ENCODE results near the gene JARID2. TPM values are rescaled to one million over a fixed set of nuclear protein-coding genes. Genes with fewer than 3 reads are reported as not detected.

JARID2 gene
- total and polyA plus RNA-seq, 11 donors = 3.5 to 12.2 (median 7.5) TPM

GRCh38 chr6:15352845-15353244 is 107.0 kb downstream of the JARID2 start:
- H3K4me3 ChIP-seq = no peak overlapping the region
- H3K4me1 ChIP-seq = peaks cover 0 to 83% (median 28%) of the 10 kb centered on the region in 12 donors
- no peaks in the 10 kb centered on the region for H3K36me3 ChIP-seq
- DNase-seq (no peak), ATAC-seq (no peak)
- intact Hi-C loops (cut with DNase I) = loop anchor here in 1 of 10 donors (10.0 kb wide), 1 partner anchor 88 kb away; no protein-coding TSS in a partner anchor
- no peak overlapping the region for H3K27ac ChIP-seq
- 62 to 75% (median 68%) methylated on average over 2 of the region's 2 CpGs for WGBS, 4 donors
- no peaks in the 10 kb centered on the region for H3K9me3 ChIP-seq
- no peak for TF ChIP-seq POLR2A (IDR thresholded peaks at IDR 0.05)
- TF ChIP-seq CTCF (IDR thresholded peaks at IDR 0.05) = no peak
- H3K27me3 ChIP-seq = no peaks in the 10 kb centered on the region

- 75 to 86% (median 78%) methylated on average over 10 of the region's 10 CpGs for WGBS, 4 donors
- no peak for TF ChIP-seq CTCF (IDR thresholded peaks at IDR 0.05)
- TF ChIP-seq POLR2A (IDR thresholded peaks at IDR 0.05) = no peak
- ATAC-seq (no peak), DNase-seq (no peak)
- Histone ChIP-seq H3K27me3 (no peaks in the 10 kb centered on the region), H3K4me3 (no peak overlapping the region), H3K9me3 (no peaks in the 10 kb centered on the region), H3K4me1 (peaks cover 0 to 76% (median 35%) of the 10 kb centered on the region in 12 donors), H3K27ac (no peak overlapping the region), H3K36me3 (no peaks in the 10 kb centered on the region)
- intact Hi-C loops (cut with DNase I) = loop anchor here in 1 of 10 donors (10.0 kb wide), 1 partner anchor 91 kb away; no protein-coding TSS in a partner anchor
Measured at GRCh38 chr6:15355683-15356099, 109.8 kb downstream of the JARID2 start.

GRCh38 chr6:15356179-15356578 is 110.3 kb downstream of the JARID2 start:
- DNase-seq (no peak), ATAC-seq (no peak)
- Histone ChIP-seq H3K27me3 (no peaks in the 10 kb centered on the region), H3K4me1 (peaks cover 0 to 71% (median 33%) of the 10 kb centered on the region in 12 donors), H3K27ac (no peak overlapping the region), H3K9me3 (no peaks in the 10 kb centered on the region), H3K4me3 (no peak overlapping the region), H3K36me3 (no peaks in the 10 kb centered on the region)
- 83 to 90% (median 88%) methylated on average over 6 of the region's 6 CpGs for WGBS, 4 donors
- intact Hi-C loops (cut with DNase I) = loop anchor here in 1 of 10 donors (10.0 kb wide), 1 partner anchor 91 kb away; no protein-coding TSS in a partner anchor
- TF ChIP-seq POLR2A (IDR thresholded peaks at IDR 0.05) (no peak), CTCF (IDR thresholded peaks at IDR 0.05) (no peak)

- Histone ChIP-seq H3K4me1 (peaks cover 0 to 64% (median 26%) of the 10 kb centered on the region in 12 donors), H3K9me3 (no peaks in the 10 kb centered on the region), H3K27me3 (no peaks in the 10 kb centered on the region), H3K4me3 (no peak overlapping the region), H3K27ac (no peak overlapping the region), H3K36me3 (no peaks in the 10 kb centered on the region)
- TF ChIP-seq CTCF (IDR thresholded peaks at IDR 0.05) (no peak), POLR2A (IDR thresholded peaks at IDR 0.05) (no peak)
- no peak for ATAC-seq
- DNase-seq = no peak
- intact Hi-C loops (cut with DNase I) = loop anchor here in 1 of 10 donors (10.0 kb wide), 1 partner anchor 92 kb away; no protein-coding TSS in a partner anchor
- 55 to 70% (median 61%) methylated on average over 5 of the region's 5 CpGs for WGBS, 4 donors
Measured at GRCh38 chr6:15356937-15357336, 111.1 kb downstream of the JARID2 start.

Measured in heart left ventricle (tissue), 16 donors.